GM23338 (cell line): ENCODE results near the gene SFTA2. TPM values are rescaled to one million over a fixed set of nuclear protein-coding genes. Genes with fewer than 3 reads are reported as not detected.
"Not testable (repeated sequence)": the region's sequence is repeated elsewhere in the genome, so short reads cannot be mapped to it uniquely, and the experiment has no call there.

Source experiments
- ATAC-seq: fragments of 200-7000 bp; cut with Tn5 transposase; 3 replicates; pipeline ENCODE4 v1.9.1; 2020
- DNase-seq: peaks from one replicate; pipeline ENCODE4 v3.0.0-alpha.2; 2015; ENCODE audit warnings: low spot score
- H2AFZ ChIP-seq: fragments of 200-600 bp; sonication (generic); 2 replicates; pipeline ENCODE4 v1.8.0; 2016; ENCODE audit warnings: antibody characterized with exemption, mild to moderate bottlenecking, moderate library complexity
- H3F3A ChIP-seq: fragments of 200-600 bp; sonication (generic); replicated peaks from 2 replicates; pipeline ENCODE4 v1.8.0; 2017; ENCODE audit warnings: antibody characterized with exemption, mixed run types, low read depth
- H3K27ac ChIP-seq: fragments of 200-600 bp; sonication (generic); 2 replicates; pipeline ENCODE4 v1.6.1; 2016; ENCODE audit warnings: low read depth
- H3K27me3 ChIP-seq: fragments of 200-600 bp; sonication (generic); 2 replicates; pipeline ENCODE4 v1.8.0; 2016; ENCODE audit warnings: mild to moderate bottlenecking, mixed run types, moderate library complexity; ENCODE audit not compliant: insufficient read depth
- H3K36me3 ChIP-seq: fragments of 200-600 bp; sonication (generic); 2 replicates; pipeline ENCODE4 v1.8.0; 2016; ENCODE audit warnings: mild to moderate bottlenecking; ENCODE audit not compliant: insufficient read depth
- H3K4me1 ChIP-seq: fragments of 200-600 bp; sonication (generic); 2 replicates; pipeline ENCODE4 v1.8.0; 2016; ENCODE audit warnings: mild to moderate bottlenecking, moderate library complexity; ENCODE audit not compliant: insufficient read depth
- H3K4me2 ChIP-seq: fragments of 200-600 bp; sonication (generic); 2 replicates; pipeline ENCODE4 v1.7.1; 2017; ENCODE audit warnings: mixed run types
- H3K4me3 ChIP-seq: fragments of 200-600 bp; sonication (generic); 2 replicates; pipeline ENCODE4 v1.6.1; 2016; ENCODE audit warnings: mixed run types
- H3K79me2 ChIP-seq: fragments of 200-600 bp; sonication (generic); replicated peaks from 2 replicates; pipeline ENCODE4 v1.8.0; 2017; ENCODE audit warnings: mild to moderate bottlenecking; ENCODE audit not compliant: insufficient read depth
- H3K9me2 ChIP-seq: fragments of 200-600 bp; sonication (generic); 2 replicates; pipeline ENCODE4 v1.8.0; 2017; ENCODE audit not compliant: insufficient read depth
- H4K20me1 ChIP-seq: fragments of 200-600 bp; sonication (generic); replicated peaks from 2 replicates; pipeline ENCODE4 v1.8.0; 2017; ENCODE audit warnings: mild to moderate bottlenecking; ENCODE audit not compliant: insufficient read depth
- H3K27ac Mint-ChIP-seq: 2 replicates; pipeline ENCODE4 v1.8.0; 2020; ENCODE audit warnings: inconsistent platforms, mild to moderate bottlenecking, moderate library complexity, mixed read lengths
- H3K27me3 Mint-ChIP-seq: 3 replicates; pipeline ENCODE4 v1.8.0; 2022; ENCODE audit warnings: low read depth, mild to moderate bottlenecking, moderate library complexity, mixed read lengths, inconsistent platforms; ENCODE audit not compliant: insufficient read depth, poor library complexity
- H3K36me3 Mint-ChIP-seq: 3 replicates; pipeline ENCODE4 v1.8.0; 2021; ENCODE audit warnings: low read depth, mild to moderate bottlenecking, inconsistent platforms, moderate library complexity, mixed read lengths
- H3K4me1 Mint-ChIP-seq: 3 replicates; pipeline ENCODE4 v1.8.0; 2020; ENCODE audit warnings: mild to moderate bottlenecking, inconsistent platforms, mixed read lengths
- H3K4me3 Mint-ChIP-seq: 3 replicates; pipeline ENCODE4 v1.8.0; 2021; ENCODE audit warnings: moderate library complexity, mild to moderate bottlenecking, inconsistent platforms, mixed read lengths
- H3K9me3 Mint-ChIP-seq: 3 replicates; pipeline ENCODE4 v1.8.0; 2020; ENCODE audit warnings: moderate library complexity, mild to moderate bottlenecking, inconsistent platforms, mixed read lengths
- EZH2 ChIP-seq: fragments of 200-600 bp; sonication (generic); IDR thresholded peaks from one replicate; pipeline ENCODE4 v1.8.0; 2017; ENCODE audit warnings: antibody characterized with exemption, mild to moderate bottlenecking, low read depth; ENCODE audit not compliant: unreplicated experiment
- EZH2phosphoT487 ChIP-seq: fragments of 200-600 bp; sonication (generic); IDR thresholded peaks from one replicate; pipeline ENCODE4 v1.8.1; 2018; ENCODE audit warnings: antibody characterized with exemption; ENCODE audit not compliant: unreplicated experiment
- JUNB ChIP-seq: IDR thresholded peaks from one replicate; pipeline ENCODE4 v1.6.1; 2016; ENCODE audit warnings: antibody characterized with exemption; ENCODE audit not compliant: unreplicated experiment
- NANOG ChIP-seq: IDR thresholded peaks from 2 replicates; pipeline ENCODE4 v1.6.1; 2016; ENCODE audit warnings: antibody characterized with exemption, borderline replicate concordance
- POLR2AphosphoS5 ChIP-seq: IDR thresholded peaks from 2 replicates; pipeline ENCODE4 v1.6.1; 2016; ENCODE audit warnings: antibody characterized with exemption, low read depth
- STAT1 ChIP-seq: IDR thresholded peaks from one replicate; pipeline ENCODE4 v1.6.1; 2016; ENCODE audit warnings: antibody characterized with exemption; ENCODE audit not compliant: unreplicated experiment
- ZNF114 ChIP-seq: fragments of 250-450 bp; sonication (Bioruptor Pico); IDR thresholded peaks from 2 replicates; pipeline ENCODE4 v1.5.0; 2020; ENCODE audit warnings: mild to moderate bottlenecking, moderate library complexity
- ZNF331 ChIP-seq: fragments of 250-450 bp; sonication (Bioruptor Pico); IDR thresholded peaks from 2 replicates; pipeline ENCODE4 v1.5.0; 2020; ENCODE audit warnings: low read depth, mild to moderate bottlenecking, moderate library complexity
- polyA plus RNA-seq: library from polyadenylated mRNA; unstranded; fragments of >200 nt; fragmentation: Nextera tagmentation; extraction: Ambion mirVana; gene quantifications from 2 replicates; pipeline ENCODE4 v1.2.1, GENCODE V29; 2016
- total RNA-seq: library from RNA; depleted of rRNA; stranded (reverse); fragments of >200 nt; shearing (Covaris generic); gene quantifications from 2 replicates; pipeline ENCODE4 v1.2.3, GENCODE V29; 2014
- TF ChIP-seq, protein P1 (sequence below): IDR thresholded peaks from one replicate; pipeline ENCODE4 v1.6.1; 2018; ENCODE audit warnings: antibody characterized with exemption; ENCODE audit not compliant: unreplicated experiment

SFTA2 gene
- total and polyA plus RNA-seq, 2 experiments from 2014 or later: not detected

GRCh38 chr6:30903236-30903635, 28.7 kb downstream of the SFTA2 start:
- TF ChIP-seq, protein P1, sequence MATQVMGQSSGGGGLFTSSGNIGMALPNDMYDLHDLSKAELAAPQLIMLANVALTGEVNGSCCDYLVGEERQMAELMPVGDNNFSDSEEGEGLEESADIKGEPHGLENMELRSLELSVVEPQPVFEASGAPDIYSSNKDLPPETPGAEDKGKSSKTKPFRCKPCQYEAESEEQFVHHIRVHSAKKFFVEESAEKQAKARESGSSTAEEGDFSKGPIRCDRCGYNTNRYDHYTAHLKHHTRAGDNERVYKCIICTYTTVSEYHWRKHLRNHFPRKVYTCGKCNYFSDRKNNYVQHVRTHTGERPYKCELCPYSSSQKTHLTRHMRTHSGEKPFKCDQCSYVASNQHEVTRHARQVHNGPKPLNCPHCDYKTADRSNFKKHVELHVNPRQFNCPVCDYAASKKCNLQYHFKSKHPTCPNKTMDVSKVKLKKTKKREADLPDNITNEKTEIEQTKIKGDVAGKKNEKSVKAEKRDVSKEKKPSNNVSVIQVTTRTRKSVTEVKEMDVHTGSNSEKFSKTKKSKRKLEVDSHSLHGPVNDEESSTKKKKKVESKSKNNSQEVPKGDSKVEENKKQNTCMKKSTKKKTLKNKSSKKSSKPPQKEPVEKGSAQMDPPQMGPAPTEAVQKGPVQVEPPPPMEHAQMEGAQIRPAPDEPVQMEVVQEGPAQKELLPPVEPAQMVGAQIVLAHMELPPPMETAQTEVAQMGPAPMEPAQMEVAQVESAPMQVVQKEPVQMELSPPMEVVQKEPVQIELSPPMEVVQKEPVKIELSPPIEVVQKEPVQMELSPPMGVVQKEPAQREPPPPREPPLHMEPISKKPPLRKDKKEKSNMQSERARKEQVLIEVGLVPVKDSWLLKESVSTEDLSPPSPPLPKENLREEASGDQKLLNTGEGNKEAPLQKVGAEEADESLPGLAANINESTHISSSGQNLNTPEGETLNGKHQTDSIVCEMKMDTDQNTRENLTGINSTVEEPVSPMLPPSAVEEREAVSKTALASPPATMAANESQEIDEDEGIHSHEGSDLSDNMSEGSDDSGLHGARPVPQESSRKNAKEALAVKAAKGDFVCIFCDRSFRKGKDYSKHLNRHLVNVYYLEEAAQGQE: no peak
- no peak for TF ChIP-seq STAT1
- no peak for TF ChIP-seq JUNB
- TF ChIP-seq EZH2: no peak
- TF ChIP-seq POLR2AphosphoS5: no peak
- TF ChIP-seq ZNF331: no peak
- TF ChIP-seq ZNF114: no peak
- peaks cover 6% of the 10 kb centered on the region; the same call in 2 of the 3 replicates for H3K4me1 Mint-ChIP-seq
- H3F3A ChIP-seq: 0 out of 2 replicates have a peak, but pooled peaks cover 4% of the 10 kb centered on the region
- ATAC-seq: no peak
- no peaks in the 10 kb centered on the region for H3K4me1 ChIP-seq
- H3K27me3 ChIP-seq: no peaks in the 10 kb centered on the region
- H3K27ac Mint-ChIP-seq: no peak overlapping the region
- H2AFZ ChIP-seq: no peak overlapping the region
- H3K36me3 ChIP-seq: peaks cover 3% of the 10 kb centered on the region; the same call in 1 of the 2 replicates
- no peak overlapping the region for H3K27ac ChIP-seq
- no peaks in the 10 kb centered on the region for H3K9me3 Mint-ChIP-seq
- H4K20me1 ChIP-seq: 0 out of 2 replicates have a peak, but pooled peaks cover 4% of the 10 kb centered on the region
- H3K36me3 Mint-ChIP-seq: peaks cover 20% of the 10 kb centered on the region
- no peak for DNase-seq
- no peaks in the 10 kb centered on the region for H3K9me2 ChIP-seq
- peaks cover 2% of the 10 kb centered on the region; the same call in 1 of the 2 replicates for H3K79me2 ChIP-seq
- no peak overlapping the region for H3K4me2 ChIP-seq
- no peak overlapping the region for H3K4me3 ChIP-seq
- no peak overlapping the region for H3K4me3 Mint-ChIP-seq
- H3K27me3 Mint-ChIP-seq: peaks cover 8% of the 10 kb centered on the region

GRCh38 chr6:30902709-30903108, 29.3 kb downstream of the SFTA2 start:
- H3K27ac ChIP-seq: no peak overlapping the region

DNA sequence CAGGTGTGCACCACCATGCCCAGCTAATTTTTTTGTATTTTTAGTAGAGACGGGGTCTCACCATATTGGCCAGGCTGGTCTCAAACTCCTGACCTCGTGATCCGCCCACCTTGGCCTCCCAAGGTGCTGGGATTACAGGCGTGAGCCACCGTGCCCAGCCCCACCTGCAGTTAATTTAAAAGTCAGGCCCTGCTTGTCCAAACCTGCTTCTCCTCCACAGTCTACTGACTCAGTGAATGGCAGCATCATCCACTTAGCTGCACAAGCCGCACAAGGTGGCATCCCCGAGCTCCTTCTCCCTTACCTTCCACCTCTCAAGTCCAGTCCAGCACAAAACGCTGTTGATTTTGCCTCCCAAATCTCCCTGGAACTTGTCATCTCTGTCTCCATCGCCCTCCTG, 29.8 kb downstream of the SFTA2 start:
- H3K4me3 ChIP-seq, H2AFZ ChIP-seq, H3K4me1 Mint-ChIP-seq, H3F3A ChIP-seq, H3K27ac ChIP-seq, ATAC-seq, H3K4me2 ChIP-seq, H3K27me3 ChIP-seq, H3K4me3 Mint-ChIP-seq, H3K9me3 Mint-ChIP-seq, H3K27me3 Mint-ChIP-seq, H3K27ac Mint-ChIP-seq, DNase-seq, H3K36me3 ChIP-seq, H4K20me1 ChIP-seq, H3K4me1 ChIP-seq, H3K9me2 ChIP-seq, H3K79me2 ChIP-seq: not testable (repeated sequence)
- peaks cover 28% of the 10 kb centered on the region for H3K36me3 Mint-ChIP-seq

More at GRCh38 chr6:30902709-30903108, 29.3 kb downstream of the SFTA2 start:
- DNase-seq: no peak
- H3K9me2 ChIP-seq: no peaks in the 10 kb centered on the region
- H3K4me1 ChIP-seq: no peaks in the 10 kb centered on the region
- H3K4me1 Mint-ChIP-seq: peaks cover 6% of the 10 kb centered on the region; the same call in 2 of the 3 replicates
- no peaks in the 10 kb centered on the region for H3K79me2 ChIP-seq
- H3K27me3 Mint-ChIP-seq: peaks cover 8% of the 10 kb centered on the region
- H3K36me3 ChIP-seq: peaks cover 4% of the 10 kb centered on the region; the same call in 1 of the 2 replicates
- H3K9me3 Mint-ChIP-seq: no peaks in the 10 kb centered on the region
- H3F3A ChIP-seq: 0 out of 2 replicates have a peak, but pooled peaks cover 4% of the 10 kb centered on the region
- no peaks in the 10 kb centered on the region for H3K27me3 ChIP-seq
- no peak overlapping the region; the same call in 2 of the 3 replicates for H3K4me3 Mint-ChIP-seq
- H4K20me1 ChIP-seq: 0 out of 2 replicates have a peak, but pooled peaks cover 4% of the 10 kb centered on the region
- H3K4me2 ChIP-seq: no peak overlapping the region
- no peak overlapping the region for H3K27ac Mint-ChIP-seq
- H3K36me3 Mint-ChIP-seq: peaks cover 26% of the 10 kb centered on the region
- ATAC-seq: no peak
- H2AFZ ChIP-seq: no peak overlapping the region
- TF ChIP-seq POLR2AphosphoS5 (no peak), EZH2phosphoT487 (no peak), NANOG (no peak), EZH2 (no peak)
- no peak overlapping the region for H3K4me3 ChIP-seq
